B cell (primary cell): ENCODE data around the gene TSPAN31. TPM values are rescaled to one million over a fixed set of nuclear protein-coding genes. Genes with fewer than 3 reads are reported as not detected.

ENCODE experiments used
- ATAC-seq: fragments of 200-7000 bp; cut with Tn5 transposase; one replicate; pipeline ENCODE4 v1.10.0; 2021; ENCODE audit warnings: low read depth, mild to moderate bottlenecking, moderate number of reproducible peaks, moderate library complexity
- CTCF ChIA-PET: fragments of 350-600 bp; sonication (Branson Sonifier 250); formaldehyde crosslinking; loops from one replicate; lab custom pipeline; 2021; ENCODE audit warnings: antibody characterized with exemption, inconsistent platforms; lab: Charles Lee
- POLR2A ChIA-PET: fragments of 350-600 bp; sonication (Branson Sonifier 250); formaldehyde crosslinking; loops from one replicate; lab custom pipeline; 2021; ENCODE audit warnings: antibody characterized with exemption; lab: Charles Lee
- DNase-seq: peaks from one replicate; pipeline ENCODE4 v3.0.0; 2013
- H2AFZ ChIP-seq: 2 replicates; pipeline ENCODE4 v1.6.1; 2012; ENCODE audit warnings: mild to moderate bottlenecking, low read depth, low read length; ENCODE audit not compliant: insufficient read depth, poor library complexity, severe bottlenecking
- H3K27ac ChIP-seq, 2 donors: 1 replicate in 1 of 2; 2 replicates in 1 of 2; pipeline ENCODE4 v1.5.1; 2012 to 2013; ENCODE audit warnings: low read length in 2 of 2, mild to moderate bottlenecking in 2 of 2, moderate library complexity in 1 of 2
- H3K27me3 ChIP-seq, 4 experiments: fragments of 200-600 bp in 1 of 4; sonication (generic) in 1 of 4; replicated peaks in 1 of 4; 1 replicate in 2 of 4; 2 replicates in 2 of 4; pipeline versions ENCODE4 v1.6.1 to v1.7.0; 2013 to 2016; ENCODE audit warnings: low read length in 3 of 4, mild to moderate bottlenecking in 2 of 4, mixed read lengths in 1 of 4, moderate library complexity in 1 of 4; ENCODE audit not compliant: insufficient read depth in 4 of 4, control insufficient read depth in 3 of 4; ENCODE audit errors: control extremely low read depth in 1 of 4
- H3K36me3 ChIP-seq, 2 experiments: replicated peaks in 1 of 2; 1 replicate in 1 of 2; 2 replicates in 1 of 2; pipeline versions ENCODE4 v1.6.1 to v1.7.1; 2013; ENCODE audit warnings: low read length in 1 of 2; ENCODE audit not compliant: insufficient read depth in 2 of 2, control insufficient read depth in 1 of 2; ENCODE audit errors: control extremely low read depth in 1 of 2, extremely low read depth in 1 of 2
- H3K4me1 ChIP-seq, 2 donors: fragments of 200-600 bp in 1 of 2; sonication (generic) in 1 of 2; 1 replicate in 1 of 2; 2 replicates in 1 of 2; pipeline versions ENCODE4 v1.5.1 to v1.6.1; 2013 to 2017; ENCODE audit warnings: low read length in 2 of 2; ENCODE audit not compliant: control insufficient read depth in 2 of 2, insufficient read depth in 2 of 2
- H3K4me2 ChIP-seq: replicated peaks from 2 replicates; pipeline ENCODE3; 2012; ENCODE audit warnings: mild to moderate bottlenecking, low read depth, low read length; ENCODE audit not compliant: poor library complexity, severe bottlenecking
- H3K4me3 ChIP-seq, 5 experiments: fragments of 200-600 bp in 1 of 5; sonication (generic) in 1 of 5; 1 replicate in 3 of 5; 2 replicates in 2 of 5; pipeline versions ENCODE4 v1.5.1 to v1.7.0; 2011 to 2016; ENCODE audit warnings: low read length in 4 of 5, mild to moderate bottlenecking in 4 of 5, low read depth in 2 of 5, control low read depth in 1 of 5, moderate library complexity in 1 of 5; ENCODE audit not compliant: insufficient read depth in 1 of 5; ENCODE audit errors: control extremely low read depth in 1 of 5, extremely low read depth in 1 of 5
- H3K79me2 ChIP-seq: fragments of 200-600 bp; sonication (generic); one replicate; pipeline ENCODE4 v1.6.0; 2016; ENCODE audit warnings: low read length; ENCODE audit not compliant: control insufficient read depth, insufficient read depth
- H3K9ac ChIP-seq: fragments of 200-600 bp; sonication (generic); 2 replicates; pipeline ENCODE4 v1.6.1; 2017; ENCODE audit warnings: mild to moderate bottlenecking, low read length, moderate library complexity
- H3K9me3 ChIP-seq, 3 donors: one replicate each; pipeline versions ENCODE4 v1.6.1 to v1.7.1; 2013; ENCODE audit warnings: low read length in 2 of 3; ENCODE audit not compliant: control insufficient read depth in 2 of 3, insufficient read depth in 1 of 3; ENCODE audit errors: control extremely low read depth in 1 of 3
- H4K20me1 ChIP-seq: 2 replicates; pipeline ENCODE4 v1.6.0; 2012; ENCODE audit warnings: mild to moderate bottlenecking, low read length; ENCODE audit not compliant: insufficient read depth, control insufficient read depth, poor library complexity, severe bottlenecking
- H3K27ac Mint-ChIP-seq: one replicate; pipeline ENCODE4 v1.8.0; 2021; ENCODE audit warnings: mixed read lengths
- H3K27me3 Mint-ChIP-seq: one replicate; pipeline ENCODE4 v1.8.0; 2021; ENCODE audit warnings: mixed read lengths
- H3K4me1 Mint-ChIP-seq: one replicate; pipeline ENCODE4 v1.8.0; 2021; ENCODE audit warnings: mixed read lengths
- H3K4me3 Mint-ChIP-seq: one replicate; pipeline ENCODE4 v1.8.0; 2021; ENCODE audit warnings: mixed read lengths
- H3K9me3 Mint-ChIP-seq: one replicate; pipeline ENCODE4 v1.8.0; 2022; ENCODE audit warnings: mixed read lengths; ENCODE audit not compliant: insufficient read depth
- EZH2 ChIP-seq: IDR thresholded peaks from 2 replicates; pipeline ENCODE4 v1.6.1; 2012; ENCODE audit warnings: borderline replicate concordance, low read depth, mild to moderate bottlenecking, moderate library complexity, low read length; ENCODE audit not compliant: insufficient read depth, poor library complexity, severe bottlenecking
- WGBS: methylation state at CpG from one replicate; pipeline ENCODE4 v1.1.5; 2013; ENCODE audit warnings: missing lambda C conversion rate; ENCODE audit not compliant: insufficient coverage; 5-methylcytosine and 5-hydroxymethylcytosine counted together
- intact Hi-C: fragments of 100-400 bp; cut with micrococcal nuclease; formaldehyde crosslinking; loops from one replicate; pipeline ENCODE4 v1.10.0; 2022
- polyA plus RNA-seq: library from polyadenylated mRNA; depleted of rRNA; stranded (reverse); fragments of >200 nt; gene quantifications from 2 replicates; pipeline ENCODE4 v1.2.3, GENCODE V29; 2012
- total RNA-seq, 2 donors: library from RNA; stranded (reverse); fragments of 120-200 nt in 1 of 2; gene quantifications; 1 replicate in 1 of 2; 2 replicates in 1 of 2; pipeline versions ENCODE4 v1.2.3 to v1.2.4, GENCODE V29; 2013 to 2022
- TF ChIP-seq, protein P1 (sequence below): fragments of 200-600 bp; IDR thresholded peaks from one replicate; pipeline ENCODE4 v1.8.0; 2022; ENCODE audit warnings: antibody characterized with exemption, mild to moderate bottlenecking

Gene TSPAN31
- total and polyA plus RNA-seq, 2 donors (not counting 1 experiment from before 2014, with no cell fraction given), result 24.0 to 29.6 TPM

- H3K4me2 ChIP-seq, result no peak overlapping the region
- ATAC-seq (no peak), DNase-seq (no peak)
- H3K4me1 Mint-ChIP-seq, result peaks cover 18% of the 10 kb centered on the region
- peak overlapping the region; percentile 91 for H2AFZ ChIP-seq
- H3K27me3 Mint-ChIP-seq, result no peaks in the 10 kb centered on the region
- intact Hi-C loops, result loop anchor here (1.0 to 5.0 kb wide), 5 partner anchors 10 to 124 kb away; partner anchors contain the start of genes EEF1AKMT3 and METTL1
- peaks cover 25% of the 10 kb centered on the region for H3K79me2 ChIP-seq
- no peak overlapping the region for H3K4me3 Mint-ChIP-seq
- H3K27me3 ChIP-seq, result no peaks in the 10 kb centered on the region
- no peak overlapping the region for H3K27ac ChIP-seq
- no peak overlapping the region for H3K9ac ChIP-seq
- H3K9me3 Mint-ChIP-seq, result no peaks in the 10 kb centered on the region
- POLR2A ChIA-PET, result interaction anchor here (0.7 kb wide), 1 partner anchor 114 kb away, joined by 4 read pairs; no protein-coding TSS in a partner anchor
- WGBS, result 82% methylated on average over 2 of the region's 2 CpGs
- CTCF ChIA-PET, result interaction anchor here (0.7 to 6.9 kb wide), 8 partner anchors 14 to 123 kb away, joined by 3 to 59 read pairs (median 6); partner anchors contain the start of genes CYP27B1 and MARCHF9
- no peaks in the 10 kb centered on the region for H3K9me3 ChIP-seq
- H4K20me1 ChIP-seq, result no peaks in the 10 kb centered on the region
- H3K4me1 ChIP-seq, result peaks cover 9 to 17% of the 10 kb centered on the region in 2 donors
- H3K4me3 ChIP-seq, result no peak overlapping the region
- TF ChIP-seq, protein P1, sequence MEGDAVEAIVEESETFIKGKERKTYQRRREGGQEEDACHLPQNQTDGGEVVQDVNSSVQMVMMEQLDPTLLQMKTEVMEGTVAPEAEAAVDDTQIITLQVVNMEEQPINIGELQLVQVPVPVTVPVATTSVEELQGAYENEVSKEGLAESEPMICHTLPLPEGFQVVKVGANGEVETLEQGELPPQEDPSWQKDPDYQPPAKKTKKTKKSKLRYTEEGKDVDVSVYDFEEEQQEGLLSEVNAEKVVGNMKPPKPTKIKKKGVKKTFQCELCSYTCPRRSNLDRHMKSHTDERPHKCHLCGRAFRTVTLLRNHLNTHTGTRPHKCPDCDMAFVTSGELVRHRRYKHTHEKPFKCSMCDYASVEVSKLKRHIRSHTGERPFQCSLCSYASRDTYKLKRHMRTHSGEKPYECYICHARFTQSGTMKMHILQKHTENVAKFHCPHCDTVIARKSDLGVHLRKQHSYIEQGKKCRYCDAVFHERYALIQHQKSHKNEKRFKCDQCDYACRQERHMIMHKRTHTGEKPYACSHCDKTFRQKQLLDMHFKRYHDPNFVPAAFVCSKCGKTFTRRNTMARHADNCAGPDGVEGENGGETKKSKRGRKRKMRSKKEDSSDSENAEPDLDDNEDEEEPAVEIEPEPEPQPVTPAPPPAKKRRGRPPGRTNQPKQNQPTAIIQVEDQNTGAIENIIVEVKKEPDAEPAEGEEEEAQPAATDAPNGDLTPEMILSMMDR, result no peak
- TF ChIP-seq EZH2, result no peak
- no peak overlapping the region for H3K27ac Mint-ChIP-seq
- H3K36me3 ChIP-seq, result peaks cover 5 to 18% of the 10 kb centered on the region in 2 experiments
Measured at GRCh38 chr12:57781801-57782200, 37.0 kb downstream of the TSPAN31 start.

GRCh38 chr12:57782243-57782607, 37.4 kb downstream of the TSPAN31 start:
- peaks cover 25% of the 10 kb centered on the region for H3K79me2 ChIP-seq
- H3K36me3 ChIP-seq, result peaks cover 8 to 22% of the 10 kb centered on the region in 2 experiments
- peak overlapping the region; percentile 98 for H3K4me2 ChIP-seq
- POLR2A ChIA-PET, result interaction anchor here (0.8 kb wide), 1 partner anchor 37 kb away, joined by 3 read pairs; no protein-coding TSS in a partner anchor
- peak overlapping the region in 2 of 5 experiments; percentile 99 to 100 for H3K4me3 ChIP-seq
- CTCF ChIA-PET, result interaction anchor here (1.0 to 6.9 kb wide), 10 partner anchors 15 to 122 kb away, joined by 3 to 59 read pairs (median 6); partner anchors contain the start of genes CYP27B1 and MARCHF9
- H3K4me1 ChIP-seq, result peaks cover 9 to 17% of the 10 kb centered on the region in 2 donors
- H3K9ac ChIP-seq, result peak overlapping the region; percentile 94
- ATAC-seq, result no peak
- TF ChIP-seq EZH2, result no peak
- TF ChIP-seq, protein P1, result no peak
- no peaks in the 10 kb centered on the region for H3K9me3 ChIP-seq
- H2AFZ ChIP-seq, result peak overlapping the region; percentile 91
- H3K27ac ChIP-seq, result no peak overlapping the region
- intact Hi-C loops, result loop anchor here (1.0 to 5.0 kb wide), 5 partner anchors 10 to 123 kb away; partner anchors contain the start of genes EEF1AKMT3 and METTL1
- Mint-ChIP-seq H3K27ac (peak overlapping the region; percentile 96), H3K27me3 (no peaks in the 10 kb centered on the region), H3K4me1 (peaks cover 18% of the 10 kb centered on the region), H3K4me3 (peak overlapping the region; percentile 100), H3K9me3 (no peaks in the 10 kb centered on the region)
- no peaks in the 10 kb centered on the region for H3K27me3 ChIP-seq
- no peak for DNase-seq
- H4K20me1 ChIP-seq, result no peaks in the 10 kb centered on the region
- 0% methylated on average over 1 of the region's 4 CpGs for WGBS
